Nucleus accumbens (tissue), 56 donors: ENCODE data around the gene RUNDC3A.
A peak's percentile ranks its signal among the peaks of the same experiment; 100 is the strongest.
"Not testable (repeated sequence)": the region's sequence is repeated elsewhere in the genome, so short reads cannot be mapped to it uniquely, and the experiment has no call there.

Experiments used
- DNase-seq, 56 donors: peaks; one replicate each; lab custom pipeline; 2025; lab: John Stamatoyannopoulos, UW

Gene RUNDC3A

DNA sequence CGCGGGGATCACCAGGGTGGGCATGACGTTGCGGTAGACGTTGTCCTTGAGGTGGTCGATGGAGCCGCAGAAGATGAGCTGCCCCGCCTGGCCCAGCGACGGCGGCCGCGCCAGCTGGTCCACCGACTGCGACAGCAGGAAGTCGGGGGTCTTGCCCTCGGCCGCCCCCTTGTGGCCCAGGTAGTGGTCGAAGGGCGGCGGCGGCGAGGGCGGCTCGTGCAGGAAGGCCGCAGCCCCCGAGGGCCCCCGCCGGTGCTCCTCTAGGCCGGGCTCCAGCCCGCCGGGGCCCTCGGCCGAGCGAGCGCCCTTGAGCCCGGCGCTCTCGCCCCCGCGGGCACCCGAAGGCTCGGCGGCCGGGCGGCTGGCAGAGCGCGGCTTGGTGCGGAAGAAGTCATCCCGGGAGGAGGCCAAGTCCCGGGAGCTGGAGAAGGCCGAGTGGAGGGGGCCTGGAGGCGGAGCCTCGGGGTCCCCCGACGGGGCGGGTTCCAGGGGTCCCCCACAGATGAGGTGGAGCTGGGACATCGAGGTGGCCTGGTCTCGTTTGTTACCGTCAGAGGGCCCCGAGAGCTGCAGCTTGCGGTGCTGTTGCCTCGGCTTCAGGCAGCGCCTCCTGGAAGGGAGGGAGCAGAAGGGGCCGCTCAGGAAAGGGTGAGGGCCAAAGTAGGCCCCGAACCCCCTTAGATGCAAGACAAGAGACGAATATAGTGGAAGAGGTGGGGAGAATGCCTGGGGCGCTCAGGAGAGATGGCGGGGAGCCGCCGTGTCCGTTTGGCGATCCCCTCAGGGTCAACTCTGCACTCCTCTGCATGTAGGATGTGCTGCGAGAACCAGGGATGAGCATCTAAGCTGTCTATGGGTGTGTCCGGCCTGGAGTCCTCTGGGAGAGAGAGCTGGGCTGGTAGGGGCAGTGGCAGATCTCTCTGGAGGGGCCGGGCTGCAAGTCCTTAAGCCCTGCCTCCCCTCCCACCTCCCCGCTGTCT lies 46.5 kb downstream of the RUNDC3A start:
- DNase-seq = no peak

DNA sequence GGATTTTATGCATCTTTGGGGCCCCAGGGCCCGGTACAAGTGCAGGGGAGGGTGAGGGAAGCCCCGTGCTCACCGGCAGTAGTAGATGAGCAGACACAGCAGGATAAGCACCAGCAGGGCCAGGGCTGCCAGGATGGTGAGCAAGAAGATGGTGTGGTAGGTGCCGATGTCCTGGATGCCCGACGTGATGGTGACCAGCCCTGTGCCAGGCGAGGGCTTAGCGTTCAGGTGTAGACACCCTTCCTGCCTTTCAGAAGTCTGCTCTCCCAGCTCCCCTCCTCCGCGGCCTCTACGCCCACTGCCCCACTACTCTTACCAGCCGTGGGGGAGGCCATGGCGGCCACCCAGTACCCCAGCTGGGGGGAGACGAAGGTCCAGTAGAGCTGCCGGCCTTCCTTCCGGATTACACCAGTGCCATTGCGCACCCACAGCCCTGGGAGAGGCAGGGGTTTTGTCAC lies 47.3 kb downstream of the RUNDC3A start:
- DNase-seq = no peak

DNA sequence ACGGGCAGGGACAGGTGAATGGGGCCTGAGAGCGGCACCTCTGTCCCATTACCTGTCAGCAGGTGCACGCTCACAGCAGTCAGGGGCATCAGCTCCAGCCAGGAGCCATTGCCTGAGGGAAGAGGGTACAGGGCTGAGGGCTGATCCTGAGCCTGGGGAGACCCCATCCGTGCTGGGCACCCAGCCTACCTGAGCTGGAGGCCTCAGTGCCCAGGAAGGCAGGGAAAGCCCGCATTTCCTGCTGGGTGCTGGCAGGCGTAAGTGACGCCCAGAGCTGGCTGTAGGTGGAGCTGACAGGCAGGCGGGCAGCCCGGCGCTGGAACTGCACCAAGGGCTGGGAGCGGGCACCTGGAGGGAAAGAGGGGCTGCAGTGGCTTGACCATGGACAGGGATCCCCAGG lies 47.8 kb downstream of the RUNDC3A start:
- DNase-seq = no peak

DNA sequence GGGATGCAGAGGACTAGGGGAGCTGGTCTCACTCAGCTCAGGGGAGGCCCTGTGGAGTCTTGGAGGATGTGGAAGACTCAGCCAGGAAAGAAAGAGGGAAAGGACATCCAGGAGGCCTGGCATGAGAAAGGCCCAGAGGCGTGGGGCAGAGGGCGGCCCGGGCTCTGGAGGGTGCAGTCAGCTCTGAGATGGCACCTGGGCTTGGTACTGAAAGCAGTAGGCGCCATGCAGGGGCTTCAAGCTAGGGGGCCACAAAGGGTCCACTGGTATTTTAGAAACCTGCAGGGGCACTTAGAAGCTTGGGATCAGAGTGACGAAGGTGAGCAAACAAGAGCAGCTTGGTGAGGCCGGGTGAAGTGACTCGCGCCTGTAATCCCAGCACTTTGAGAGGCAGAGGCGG lies 49.7 kb downstream of the RUNDC3A start:
- no peak for DNase-seq

DNA sequence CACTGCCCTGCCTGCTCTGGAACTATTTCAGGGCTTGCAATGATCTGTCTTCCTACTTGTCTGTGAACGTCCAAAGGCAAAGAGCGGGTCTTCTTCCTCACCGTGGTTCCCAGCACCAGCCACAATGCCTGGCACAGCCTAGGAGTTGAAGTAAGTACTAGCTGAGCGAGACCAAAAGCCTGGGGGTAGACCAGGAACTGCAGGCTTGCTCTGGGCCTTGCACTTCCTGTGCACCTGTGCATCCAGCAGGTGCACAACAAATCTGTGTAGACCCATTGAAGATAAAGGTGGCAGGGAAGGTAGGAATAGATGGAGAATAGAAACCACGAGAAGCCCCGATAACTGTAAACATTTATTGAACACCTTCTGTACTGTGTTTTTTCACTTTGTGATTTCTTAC lies 50.6 kb downstream of the RUNDC3A start:
- DNase-seq = no peak

DNA sequence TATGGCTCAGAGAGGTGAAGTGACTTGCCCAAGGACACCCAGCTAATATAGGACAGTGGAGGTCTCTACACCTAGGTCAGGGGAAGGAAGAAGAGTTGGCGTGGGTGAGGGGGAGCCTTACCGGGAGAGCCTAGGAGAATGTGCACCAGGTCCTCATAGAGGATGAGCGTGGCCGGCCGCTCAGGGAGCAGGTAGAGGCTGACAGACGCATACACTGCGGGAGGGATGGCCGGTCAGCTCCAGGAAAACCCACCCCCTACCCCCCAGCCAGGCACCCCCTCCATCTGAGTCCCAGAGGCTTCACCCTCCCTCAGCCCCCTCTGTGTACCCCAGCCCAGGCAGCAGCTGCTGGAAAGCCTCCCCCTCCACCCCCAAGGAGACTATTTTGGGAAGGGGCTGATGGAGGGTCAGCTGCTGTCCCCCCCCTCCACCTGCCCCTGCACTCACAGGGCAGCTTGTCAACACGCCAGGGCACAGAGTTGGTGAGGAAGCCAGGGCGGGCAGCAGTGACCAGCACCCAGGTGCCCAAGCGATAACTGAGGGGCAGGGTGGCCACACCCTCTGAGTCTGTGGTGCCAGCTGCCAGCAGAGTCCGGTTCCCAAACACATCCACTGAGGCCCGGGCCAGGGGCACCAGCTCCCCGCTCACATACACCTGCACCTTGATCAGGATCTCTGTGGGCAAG lies 51.2 kb downstream of the RUNDC3A start:
- no peak for DNase-seq

DNA sequence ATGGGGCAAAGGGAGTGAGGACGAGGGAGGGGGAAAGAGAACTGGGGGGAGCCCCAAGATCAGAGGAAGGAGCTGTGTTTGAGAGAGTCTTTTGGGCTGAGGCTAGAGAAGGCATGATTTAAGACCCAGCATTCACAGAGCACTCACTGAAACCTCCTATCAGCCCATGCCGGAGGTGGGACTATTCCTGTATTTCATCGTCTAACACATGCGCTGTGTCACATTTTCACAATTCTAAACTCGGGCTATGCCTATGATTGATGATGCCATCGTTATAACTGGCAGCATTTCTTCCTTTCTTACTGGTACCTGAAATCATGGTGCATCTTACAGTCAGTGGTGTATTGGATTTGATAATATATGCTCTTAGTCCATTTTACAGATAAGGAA lies 51.7 kb downstream of the RUNDC3A start:
- DNase-seq = peak in 6 of 56 donors; percentile 22 to 55 (median 32)

DNA sequence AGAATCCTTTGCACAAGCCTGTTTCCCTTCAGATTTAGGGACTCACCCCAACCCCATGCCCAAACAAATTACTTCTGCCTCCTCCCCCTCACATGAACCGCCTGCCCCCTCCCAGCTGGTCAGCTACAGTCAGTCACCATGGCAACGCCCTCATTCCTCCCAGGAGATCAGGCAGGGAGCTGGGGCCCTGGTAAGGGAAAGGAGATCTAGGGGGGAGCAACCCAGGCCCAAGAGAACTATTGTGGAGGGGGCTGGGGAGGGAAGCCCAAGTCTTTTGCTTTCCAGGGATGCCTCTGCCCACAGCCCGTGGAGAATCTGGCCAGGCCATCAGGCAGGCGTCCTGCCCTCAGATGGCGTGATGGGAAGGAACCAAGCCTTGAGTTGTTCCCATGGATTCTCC lies 52.4 kb downstream of the RUNDC3A start:
- peak in 6 of 56 donors; percentile 9 to 28 (median 20) for DNase-seq

DNA sequence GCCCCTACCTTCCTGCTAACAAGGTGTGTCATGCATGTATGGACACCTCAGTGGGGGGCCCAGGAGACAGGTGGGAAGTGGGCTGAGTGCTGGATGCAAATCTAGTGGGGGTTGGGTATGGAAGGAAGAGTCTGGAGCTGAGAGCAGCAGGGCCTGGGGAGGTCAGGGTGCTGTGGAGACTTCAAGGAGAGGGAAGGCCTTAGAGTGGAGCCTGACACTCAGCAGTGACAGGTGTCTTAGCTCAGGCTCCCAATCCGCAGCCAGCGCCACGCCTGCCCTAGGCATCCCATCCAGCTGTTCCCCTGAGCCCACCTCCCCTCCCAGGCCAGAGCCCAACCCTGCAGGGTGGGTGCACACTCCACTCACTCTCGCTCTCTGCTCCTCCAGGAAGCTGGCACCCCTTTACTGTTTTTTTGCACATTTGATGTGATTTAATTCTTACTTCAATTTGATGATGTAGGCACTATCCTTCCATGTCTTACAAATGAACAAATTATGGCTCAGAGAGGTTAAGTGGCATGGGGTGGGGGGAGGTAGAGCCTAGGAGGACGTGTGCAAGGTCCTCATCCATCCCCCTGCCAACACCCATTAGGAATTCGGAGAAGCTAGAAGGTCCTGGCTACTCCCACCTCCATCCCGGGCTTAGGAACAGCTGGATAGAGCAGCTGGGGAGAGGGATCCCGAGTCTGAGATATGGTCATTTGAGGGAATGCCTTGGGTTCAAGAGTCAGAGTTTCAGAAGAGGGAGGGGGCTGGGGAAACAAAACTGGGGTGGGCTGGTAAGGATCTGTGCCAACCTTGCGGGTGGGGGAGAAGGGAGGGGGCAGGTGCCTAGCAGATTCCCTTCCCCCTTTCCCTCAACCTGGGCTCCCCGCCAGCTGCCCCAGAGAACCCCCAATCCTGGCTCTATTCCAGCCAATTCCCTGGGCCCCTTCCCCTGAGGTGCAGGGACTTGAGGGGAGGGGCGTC lies 53.2 kb downstream of the RUNDC3A start:
- peak in 1 of 56 donors; percentile 13 for DNase-seq

DNA sequence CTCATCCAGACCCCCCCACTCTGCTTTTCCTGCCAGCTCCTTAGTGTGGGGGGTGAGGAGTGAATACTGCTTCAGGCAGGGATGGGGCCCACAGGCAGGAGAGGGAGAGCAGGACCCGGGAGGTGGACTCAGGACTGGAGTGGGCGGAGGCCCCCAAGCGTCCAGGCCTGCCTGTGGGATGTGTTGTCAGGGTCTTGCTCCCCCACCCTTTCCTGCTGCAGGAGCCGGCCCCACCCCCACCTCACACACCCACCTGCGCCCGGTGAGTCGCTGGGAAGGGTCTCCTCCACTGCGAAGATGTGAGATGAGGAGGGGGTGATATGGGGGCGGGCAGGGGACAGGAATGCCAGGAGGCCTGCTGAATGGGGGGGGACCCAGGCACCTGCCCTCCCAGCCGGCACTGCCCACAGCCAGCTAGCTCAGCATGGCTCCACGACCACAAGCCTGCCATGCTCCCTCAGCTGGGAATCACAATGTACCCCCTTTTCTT lies 54.1 kb downstream of the RUNDC3A start:
- no peak for DNase-seq

DNA sequence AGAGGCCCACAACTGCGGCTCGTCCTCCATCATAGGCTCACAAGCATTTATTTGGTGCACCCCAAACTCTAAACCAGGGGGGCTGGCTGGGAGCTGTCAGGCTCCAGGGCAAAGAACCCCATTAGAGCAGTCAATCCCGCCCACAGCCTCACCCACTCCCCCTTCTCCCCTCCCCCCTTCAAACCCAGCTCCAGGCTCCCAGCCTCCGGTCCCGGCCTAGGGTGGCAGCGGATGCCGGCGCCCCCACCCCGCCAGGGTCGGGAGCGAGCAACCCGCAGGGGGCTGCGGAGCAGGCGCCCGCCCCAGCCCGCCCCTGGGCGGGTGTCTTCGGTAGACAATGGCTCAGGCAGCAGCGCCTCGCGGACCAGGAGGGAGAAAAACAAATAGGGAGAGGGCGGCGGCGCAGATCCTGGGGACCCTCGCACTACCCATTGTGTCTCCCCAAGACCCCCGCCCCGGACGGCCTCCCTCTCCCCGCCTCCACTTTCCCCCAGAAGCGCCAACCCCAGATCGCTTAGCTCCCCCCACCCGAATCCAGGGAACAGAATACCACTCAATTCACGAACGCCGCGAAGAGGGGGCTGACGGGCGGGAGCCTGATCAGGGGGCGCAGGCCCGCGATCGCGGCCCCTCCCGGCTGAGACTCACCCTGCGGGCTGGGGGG lies 54.7 kb downstream of the RUNDC3A start:
- DNase-seq = peak in 14 of 56 donors; percentile 9 to 58 (median 34)

DNA sequence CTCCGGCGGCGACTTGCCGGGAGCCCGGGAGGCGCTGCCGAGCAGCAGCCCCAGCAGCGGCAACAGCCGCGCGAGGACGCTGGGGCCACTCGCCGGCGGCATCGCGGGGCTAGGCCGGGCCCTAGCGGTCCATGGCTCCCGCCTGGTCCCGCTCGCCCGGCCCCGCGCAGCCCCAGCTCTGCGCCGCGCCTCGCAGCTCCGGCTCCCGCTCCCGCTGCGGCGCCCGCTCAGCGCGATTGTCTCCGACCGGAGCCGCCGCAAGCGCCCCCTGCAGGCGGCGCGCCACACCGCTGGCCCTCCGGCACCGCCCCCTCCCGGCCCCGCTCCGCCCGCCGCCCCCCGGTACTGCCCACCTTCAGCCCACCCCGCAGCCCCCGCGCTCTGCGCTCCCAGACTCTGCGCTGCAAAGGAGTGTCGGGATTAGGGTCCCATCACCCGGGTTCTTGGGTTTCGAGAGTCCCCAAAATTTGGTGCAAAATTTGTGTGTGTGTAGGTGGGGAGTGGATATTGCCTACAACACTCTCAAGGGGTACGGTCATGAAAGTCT lies 55.3 kb downstream of the RUNDC3A start, which contains the start of gene FAM171A2:
TSS of gene FAM171A2 (minus strand) at position 241 of the 547 bp plus-strand sequence. CDS start at position 102, 139 bp downstream.
- DNase-seq = peak in 34 of 56 donors; percentile 10 to 66 (median 34)

DNA sequence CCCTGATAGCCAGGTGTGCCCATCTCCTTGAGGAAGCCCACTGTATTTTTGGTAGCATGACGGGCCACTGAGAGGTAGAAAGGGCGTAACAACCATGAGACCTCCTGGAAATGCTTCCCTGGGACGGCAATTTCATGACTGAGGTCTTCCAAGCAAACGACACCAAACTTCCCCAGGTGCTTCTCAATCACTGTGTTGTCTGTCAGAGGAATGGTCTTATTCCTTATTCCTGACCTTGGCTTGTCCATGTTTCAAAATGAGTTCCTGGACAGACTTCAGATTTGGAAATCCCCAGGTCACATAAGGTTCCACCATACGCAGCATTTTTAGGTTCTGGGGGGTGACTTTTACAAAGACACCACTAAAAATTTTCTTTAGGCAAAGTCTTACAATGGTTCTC lies 56.6 kb downstream of the RUNDC3A start:
- not testable (repeated sequence) for DNase-seq

DNA sequence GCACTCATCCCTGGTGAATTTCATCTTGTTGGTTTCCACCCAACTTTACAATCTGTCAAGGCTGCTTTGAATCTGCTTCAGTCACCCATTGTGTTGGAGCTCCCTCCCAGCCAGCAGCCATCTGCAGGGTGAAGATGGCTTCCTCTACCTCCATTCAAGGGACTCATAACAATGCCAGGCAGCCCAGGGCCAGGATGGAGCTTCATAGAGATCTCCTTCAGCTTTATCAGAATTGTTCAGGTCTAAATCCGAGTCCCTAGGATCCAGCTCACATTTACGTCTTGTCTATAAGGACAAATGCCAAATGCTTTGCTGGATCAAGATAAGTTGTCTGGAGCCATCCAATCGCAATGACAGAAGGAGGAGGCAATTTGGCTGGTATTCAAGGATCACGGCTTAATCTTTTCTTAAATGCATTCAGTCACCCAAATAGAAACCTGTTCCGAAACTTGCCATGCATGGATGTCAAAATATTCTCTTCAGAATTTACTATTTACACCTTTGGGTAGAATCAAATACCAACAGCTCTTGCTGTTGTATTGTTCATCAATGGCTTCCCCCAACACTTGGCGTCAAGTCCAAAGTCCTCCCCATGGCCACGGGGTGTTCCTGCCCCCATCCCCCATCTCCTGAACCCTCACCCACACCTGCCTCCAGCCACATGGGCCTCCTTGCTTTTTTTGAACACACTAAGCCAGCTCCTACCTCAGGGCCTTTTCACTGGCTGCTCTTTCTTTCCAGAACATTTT lies 59.0 kb downstream of the RUNDC3A start:
- no peak for DNase-seq
